Spleen (tissue), 11 donors: ENCODE data around the gene STAT4. TPM values are rescaled to one million over a fixed set of nuclear protein-coding genes. Genes with fewer than 3 reads are reported as not detected.

Experiments
- DNase-seq: peaks from one replicate; pipeline ENCODE4 v3.0.0-alpha.2; 2020
- H3K27ac ChIP-seq, 8 donors: fragments of 200-600 bp; sonication (generic) in 7 of 8; 1 replicate in 4 of 8; 2 replicates in 4 of 8; pipeline versions ENCODE4 v1.5.0 to v1.8.0; 2016 to 2021; ENCODE audit warnings: inconsistent platforms in 4 of 8, mild to moderate bottlenecking in 4 of 8, moderate library complexity in 1 of 8
- H3K27me3 ChIP-seq, 7 donors: fragments of 200-600 bp; sonication (generic) in 6 of 7; replicated peaks in 1 of 7; 1 replicate in 4 of 7; 2 replicates in 3 of 7; pipeline versions ENCODE4 v1.5.0 to v1.8.0; 2016 to 2021; ENCODE audit warnings: inconsistent platforms in 3 of 7, mild to moderate bottlenecking in 1 of 7
- H3K36me3 ChIP-seq, 6 donors: fragments of 200-600 bp; sonication (generic) in 5 of 6; 1 replicate in 4 of 6; 2 replicates in 2 of 6; pipeline versions ENCODE4 v1.5.0 to v1.8.0; 2016 to 2021; ENCODE audit warnings: inconsistent platforms in 2 of 6
- H3K4me1 ChIP-seq, 6 donors: fragments of 200-600 bp; sonication (generic) in 5 of 6; 1 replicate in 3 of 6; 2 replicates in 3 of 6; pipeline versions ENCODE4 v1.5.0 to v1.8.0; 2016 to 2021; ENCODE audit warnings: inconsistent platforms in 3 of 6
- H3K4me3 ChIP-seq, 8 donors: fragments of 200-600 bp; sonication (generic) in 7 of 8; 1 replicate in 4 of 8; 2 replicates in 4 of 8; pipeline versions ENCODE4 v1.5.0 to v1.8.0; 2016 to 2021; ENCODE audit warnings: inconsistent platforms in 4 of 8, mild to moderate bottlenecking in 4 of 8, moderate library complexity in 2 of 8
- H3K9me3 ChIP-seq, 8 donors: fragments of 200-600 bp; sonication (generic) in 7 of 8; 1 replicate in 4 of 8; 2 replicates in 4 of 8; pipeline versions ENCODE4 v1.5.0 to v1.8.0; 2016 to 2021; ENCODE audit warnings: inconsistent platforms in 4 of 8
- CTCF ChIP-seq, 11 experiments: fragments of 200-600 bp in 7 of 11; fragments of 450-650 bp in 4 of 11; sonication (generic) in 4 of 11; IDR thresholded peaks in 8 of 11; conservative IDR thresholded peaks in 3 of 11; 1 replicate in 7 of 11; 2 replicates in 4 of 11; pipeline versions ENCODE4 v1.4.0 to v1.8.0; 2016 to 2021; ENCODE audit warnings: antibody characterized with exemption in 11 of 11, inconsistent platforms in 4 of 11, mild to moderate bottlenecking in 1 of 11
- POLR2A ChIP-seq, 3 donors: fragments of 450-650 bp; IDR thresholded peaks; one replicate each; pipeline ENCODE4 v1.5.1; 2017; ENCODE audit warnings: antibody characterized with exemption in 3 of 3, mild to moderate bottlenecking in 1 of 3
- POLR2AphosphoS5 ChIP-seq, 3 donors: sonication (generic); formaldehyde crosslinking; IDR thresholded peaks; one replicate each; pipeline ENCODE4 v1.5.1; 2017; ENCODE audit warnings: antibody characterized with exemption in 3 of 3
- WGBS, 5 donors: extraction: QIAGEN DNeasy Blood & Tissue Kit in 3 of 5; methylation state at CpG; one replicate each; pipeline versions ENCODE4 v1.1.5 to v1.1.7; 2013 to 2018; 5-methylcytosine and 5-hydroxymethylcytosine counted together
- intact Hi-C: fragments of 100-400 bp; cut with DNase I; formaldehyde crosslinking; loops from one replicate; pipeline ENCODE4 v1.15.0; 2023; ENCODE audit warnings: low total_unique reads
- polyA plus RNA-seq, 3 donors: library from polyadenylated mRNA; stranded (reverse); fragments of 200-250 nt; gene quantifications; one replicate each; pipeline ENCODE4 v1.2.1, GENCODE V29; 2013
- total RNA-seq, 7 donors: library from RNA; depleted of rRNA in 3 of 7; stranded (reverse); fragments of >200 nt in 3 of 7; fragmentation: NEBNext Ultra II Directional in 4 of 7; extraction: Animal tissue kit (Norgen Biotek cat#: 25700) in 4 of 7; gene quantifications; one replicate each; pipeline versions ENCODE4 v1.1.0 to v1.2.1, GENCODE V29; 2016 to 2021
- donor health status: healthy with polysubstance abuse.
- donor health status: DM: no; HTN: no; CAD: no; lungs with moderate emphysema.
- donor health status: DM: no; HTN: no; CAD: no.
- donor health status: Bipolar disorder and iron deficiency.
- donor health status: healthy.
- donor health status: DM: no; HTN: no; CAD: no.
- donor health status: DM: yes; HTN: yes; CAD: no.

Gene STAT4
- total and polyA plus RNA-seq, 10 donors, result 4.0 to 36.7 (median 25.6) TPM

GRCh38 chr2:191115804-191116203 lies 35.0 kb downstream of the STAT4 start:
- WGBS, 5 donors, result 63 to 72% (median 66%) methylated on average over 2 of the region's 2 CpGs
- TF ChIP-seq CTCF (IDR thresholded peaks at IDR 0.05 in 8 of 11, conservative IDR thresholded peaks at IDR 0.05 in 3 of 11) (no peak), POLR2A (IDR thresholded peaks at IDR 0.05) (no peak), POLR2AphosphoS5 (IDR thresholded peaks at IDR 0.05) (no peak)
- no peaks in the 10 kb centered on the region for H3K27me3 ChIP-seq
- no peak overlapping the region for H3K4me3 ChIP-seq
- DNase-seq, result no peak
- no peaks in the 10 kb centered on the region for H3K9me3 ChIP-seq
- intact Hi-C loops, result no loop called here
- H3K36me3 ChIP-seq, result no peaks in the 10 kb centered on the region
- peak overlapping the region in 4 of 8 donors; percentile 59 to 82 (median 74) for H3K27ac ChIP-seq
- H3K4me1 ChIP-seq, result peaks cover 0 to 38% (median 15%) of the 10 kb centered on the region in 6 donors

GRCh38 chr2:191115391-191115790 lies 35.4 kb downstream of the STAT4 start:
- peak overlapping the region in 6 of 8 donors; percentile 32 to 82 (median 66) for H3K27ac ChIP-seq
- intact Hi-C loops, result no loop called here
- H3K4me3 ChIP-seq, result no peak overlapping the region
- H3K27me3 ChIP-seq, result no peaks in the 10 kb centered on the region
- no peak for DNase-seq
- 70 to 92% (median 80%) methylated on average over 3 of the region's 3 CpGs for WGBS, 5 donors
- no peaks in the 10 kb centered on the region for H3K36me3 ChIP-seq
- H3K4me1 ChIP-seq, result peaks cover 0 to 38% (median 15%) of the 10 kb centered on the region in 6 donors
- no peaks in the 10 kb centered on the region for H3K9me3 ChIP-seq
- TF ChIP-seq POLR2A (IDR thresholded peaks at IDR 0.05) (no peak), CTCF (IDR thresholded peaks at IDR 0.05 in 8 of 11, conservative IDR thresholded peaks at IDR 0.05 in 3 of 11) (no peak), POLR2AphosphoS5 (IDR thresholded peaks at IDR 0.05) (no peak)

GRCh38 chr2:191114403-191114886 lies 36.3 kb downstream of the STAT4 start:
- 13 to 18% (median 15%) methylated on average over 6 of the region's 6 CpGs for WGBS, 5 donors
- peaks cover 0 to 38% (median 15%) of the 10 kb centered on the region in 6 donors for H3K4me1 ChIP-seq
- no peaks in the 10 kb centered on the region for H3K27me3 ChIP-seq
- H3K27ac ChIP-seq, result peak overlapping the region in 7 of 8 donors; percentile 2 to 82 (median 59)
- TF ChIP-seq POLR2A (IDR thresholded peaks at IDR 0.05), result no peak
- TF ChIP-seq POLR2AphosphoS5 (IDR thresholded peaks at IDR 0.05), result peak in 1 of 3 donors; percentile 33
- H3K36me3 ChIP-seq, result no peaks in the 10 kb centered on the region
- H3K9me3 ChIP-seq, result no peaks in the 10 kb centered on the region
- no peak for DNase-seq
- intact Hi-C loops, result no loop called here
- peak overlapping the region in 2 of 8 donors; percentile 13 to 44 for H3K4me3 ChIP-seq

- intact Hi-C loops, result no loop called here
- WGBS, 5 donors, result 71 to 91% (median 87%) methylated on average over 1 of the region's 1 CpG
Measured at GRCh38 chr2:191113761-191114160, 37.0 kb downstream of the STAT4 start.

More at GRCh38 chr2:191113761-191114160, 37.0 kb downstream of the STAT4 start:
- Histone ChIP-seq H3K4me3 (no peak overlapping the region), H3K9me3 (no peaks in the 10 kb centered on the region), H3K27ac (peak overlapping the region in 6 of 8 donors; percentile 2 to 82 (median 66)), H3K4me1 (peaks cover 0 to 42% (median 15%) of the 10 kb centered on the region in 6 donors), H3K36me3 (no peaks in the 10 kb centered on the region), H3K27me3 (no peaks in the 10 kb centered on the region)
- TF ChIP-seq CTCF (IDR thresholded peaks at IDR 0.05 in 8 of 11, conservative IDR thresholded peaks at IDR 0.05 in 3 of 11) (no peak), POLR2A (IDR thresholded peaks at IDR 0.05) (no peak), POLR2AphosphoS5 (IDR thresholded peaks at IDR 0.05) (no peak)
- no peak for DNase-seq
